ENCODE results near the gene CCDC60. TPM values are rescaled to one million over a fixed set of nuclear protein-coding genes. Genes with fewer than 3 reads are reported as not detected.

CCDC60 gene
- total RNA-seq, 1 experiment from 2014 or later, result not detected

GRCh38 chr12:119447126-119447525 is 112.6 kb downstream of the CCDC60 start:
- Histone ChIP-seq H4K20me1 (ENCODE audit: insufficient read depth) (no peaks in the 10 kb centered on the region), H3K9ac (ENCODE audit: low read length) (no peak overlapping the region), H3K27me3 (ENCODE audit: insufficient read depth, low read length) (peaks cover 20% of the 10 kb centered on the region), H3K4me1 (ENCODE audit: control insufficient read depth in 1 of 2, insufficient read depth in 2 of 2, low read length in 2 of 2) (peaks cover 0 to 4% of the 10 kb centered on the region in 2 experiments; a peak in 2 of 4 replicates), H3K4me2 (ENCODE audit: low read length) (no peak overlapping the region), H2AFZ (ENCODE audit: low read depth, low read length, poor library complexity, severe bottlenecking) (no peak overlapping the region), H3K4me3 (replicated peaks in 1 of 2; ENCODE audit: low read depth in 1 of 2, low read length in 2 of 2) (no peak overlapping the region), H3K9me3 (ENCODE audit: control insufficient read depth in 1 of 2, insufficient read depth in 1 of 2, low read depth in 1 of 2, low read length in 2 of 2) (no peaks in the 10 kb centered on the region), H3K36me3 (ENCODE audit: control insufficient read depth in 1 of 2, insufficient read depth in 2 of 2, low read length in 2 of 2) (no peaks in the 10 kb centered on the region), H3K27ac (ENCODE audit: low read depth, low read length) (no peak overlapping the region), H3K79me2 (ENCODE audit: insufficient read depth, low read length) (no peaks in the 10 kb centered on the region), H3K9me2 (ENCODE audit: insufficient read depth) (no peaks in the 10 kb centered on the region)
- RAD21 ChIA-PET (ENCODE audit: low non-redundant PET in 1 of 2, low total read pairs in 2 of 2, uncharacterized antibody in 2 of 2, unreplicated experiment in 2 of 2), result no interaction called here
- no TSS peak for BruUV-seq (replicated peaks)
- DNase-seq (ENCODE audit: low read depth, low spot score) (no peak), ATAC-seq (no peak)
- TF ChIP-seq ZFX (IDR thresholded peaks at IDR 0.05) (no peak), EZH2 (IDR thresholded peaks at IDR 0.05) (no peak), ZNF274 (IDR thresholded peaks at IDR 0.05; ENCODE audit: low read depth, low read length) (no peak), FOSL1 (IDR thresholded peaks at IDR 0.05; ENCODE audit: low read depth) (no peak), POLR2A (IDR thresholded peaks at IDR 0.05; ENCODE audit: borderline replicate concordance, extremely low read depth, insufficient read depth, insufficient read length) (no peak)
- CTCF ChIA-PET, result interaction anchor here (0.6 to 4.1 kb wide), 4 partner anchors 31 to 182 kb away, joined by 3 to 30 read pairs (median 3); no protein-coding TSS in a partner anchor
- POLR2A ChIA-PET, result no interaction called here
- intact Hi-C loops (cut with micrococcal nuclease), result no loop called here

- ChIA-PET RAD21 (ENCODE audit: low non-redundant PET in 1 of 2, low total read pairs in 2 of 2, uncharacterized antibody in 2 of 2, unreplicated experiment in 2 of 2) (no interaction called here), POLR2A (no interaction called here), CTCF (interaction anchor here (0.6 kb wide), 1 partner anchor 182 kb away, joined by 3 read pairs; no protein-coding TSS in a partner anchor)
- no TSS peak for BruUV-seq (replicated peaks)
- H4K20me1 ChIP-seq (ENCODE audit: insufficient read depth), result no peaks in the 10 kb centered on the region
- H3K27ac ChIP-seq (ENCODE audit: low read depth, low read length), result no peak overlapping the region
- H3K9me3 ChIP-seq (ENCODE audit: control insufficient read depth in 1 of 2, insufficient read depth in 1 of 2, low read depth in 1 of 2, low read length in 2 of 2), result no peaks in the 10 kb centered on the region
- no peak for ATAC-seq
- intact Hi-C loops (cut with micrococcal nuclease), result no loop called here
- no peak overlapping the region for H2AFZ ChIP-seq (ENCODE audit: low read depth, low read length, poor library complexity, severe bottlenecking)
- DNase-seq (ENCODE audit: low read depth, low spot score), result no peak
- H3K4me2 ChIP-seq (ENCODE audit: low read length), result no peak overlapping the region
- H3K79me2 ChIP-seq (ENCODE audit: insufficient read depth, low read length), result no peaks in the 10 kb centered on the region
- H3K4me3 ChIP-seq (replicated peaks in 1 of 2; ENCODE audit: low read depth in 1 of 2, low read length in 2 of 2), result no peak overlapping the region
- no peak overlapping the region for H3K9ac ChIP-seq (ENCODE audit: low read length)
- peaks cover 0 to 4% of the 10 kb centered on the region in 2 experiments; a peak in 2 of 4 replicates for H3K4me1 ChIP-seq (ENCODE audit: control insufficient read depth in 1 of 2, insufficient read depth in 2 of 2, low read length in 2 of 2)
- peaks cover 20% of the 10 kb centered on the region for H3K27me3 ChIP-seq (ENCODE audit: insufficient read depth, low read length)
- no peaks in the 10 kb centered on the region for H3K36me3 ChIP-seq (ENCODE audit: control insufficient read depth in 1 of 2, insufficient read depth in 2 of 2, low read length in 2 of 2)
- H3K9me2 ChIP-seq (ENCODE audit: insufficient read depth), result no peaks in the 10 kb centered on the region
- TF ChIP-seq EZH2 (IDR thresholded peaks at IDR 0.05), result no peak
- TF ChIP-seq ELF1 (IDR thresholded peaks at IDR 0.05; ENCODE audit: borderline replicate concordance, low read depth), result no peak
- TF ChIP-seq CTCF (IDR thresholded peaks at IDR 0.05 in 2 of 3, conservative IDR thresholded peaks at IDR 0.05 in 1 of 3; ENCODE audit: borderline replicate concordance in 1 of 3, insufficient read depth in 1 of 3, low read depth in 2 of 3, low read length in 2 of 3), result no peak
- TF ChIP-seq JUND (IDR thresholded peaks at IDR 0.05), result no peak
- TF ChIP-seq POLR2A (IDR thresholded peaks at IDR 0.05; ENCODE audit: borderline replicate concordance, extremely low read depth, insufficient read depth, insufficient read length), result no peak
- no peak for TF ChIP-seq SP1 (IDR thresholded peaks at IDR 0.05; ENCODE audit: low read depth)
- no peak for TF ChIP-seq ZBTB33 (IDR thresholded peaks at IDR 0.05; ENCODE audit: extremely low read depth, insufficient replicate concordance, low read length)
- no peak for TF ChIP-seq EGR1 (IDR thresholded peaks at IDR 0.05; ENCODE audit: low read depth)
- no peak for TF ChIP-seq TCF7L2 (IDR thresholded peaks at IDR 0.05; ENCODE audit: borderline replicate concordance, extremely low read depth, insufficient read depth, insufficient read length)
- TF ChIP-seq YY1 (IDR thresholded peaks at IDR 0.05; ENCODE audit: extremely low read depth, insufficient replicate concordance, low read depth, low read length), result no peak
- no peak for TF ChIP-seq FOSL1 (IDR thresholded peaks at IDR 0.05; ENCODE audit: low read depth)
- TF ChIP-seq CBX3 (IDR thresholded peaks at IDR 0.05; ENCODE audit: low read depth), result no peak
- no peak for TF ChIP-seq POLR2AphosphoS5 (IDR thresholded peaks at IDR 0.05; ENCODE audit: low read depth, low read length)
- TF ChIP-seq SIN3A (IDR thresholded peaks at IDR 0.05; ENCODE audit: low read depth), result no peak
- no peak for TF ChIP-seq EZH2phosphoT487 (IDR thresholded peaks at IDR 0.05; ENCODE audit: borderline replicate concordance)
- no peak for TF ChIP-seq SRF (IDR thresholded peaks at IDR 0.05; ENCODE audit: low read depth)
- TF ChIP-seq RAD21 (IDR thresholded peaks at IDR 0.05; ENCODE audit: low read depth), result no peak
Measured at GRCh38 chr12:119447618-119448017, 113.1 kb downstream of the CCDC60 start.

Measured in HCT116 (cell line).